Right ventricle myocardium inferior (tissue), 1 donor: ENCODE measurements around the gene KCNK13. TPM values are rescaled to one million over a fixed set of nuclear protein-coding genes. Genes with fewer than 3 reads are reported as not detected.
A peak's percentile ranks its signal among the peaks of the same experiment; 100 is the strongest.
"Not testable (repeated sequence)": the region's sequence is repeated elsewhere in the genome, so short reads cannot be mapped to it uniquely, and the experiment has no call there.

Experiments used
- ATAC-seq: fragments of 200-7000 bp; cut with Tn5 transposase; one replicate; pipeline ENCODE4 v1.9.1; 2020; ENCODE audit warnings: mild to moderate bottlenecking, moderate library complexity
- DNase-seq: peaks from one replicate; pipeline ENCODE4 v3.0.0; 2021; ENCODE audit errors: missing footprints
- intact Hi-C: fragments of 100-400 bp; cut with DNase I; formaldehyde crosslinking; loops from one replicate; pipeline ENCODE4 v1.11.0; 2022
- total RNA-seq: library from RNA; stranded (reverse); fragmentation: NEBNext Ultra II Directional; extraction: Animal tissue kit (Norgen Biotek cat#: 25700); gene quantifications from one replicate; pipeline ENCODE4 v1.2.1, GENCODE V29; 2021
- donor health status: DM: no; HTN: yes; CAD: no; lungs with severe emphysema.

Gene KCNK13
- total RNA-seq, 1 donor from 2014 or later = 6.7 TPM

- ATAC-seq = no peak
- DNase-seq = no peak
- intact Hi-C loops = loop anchor here (5.0 kb wide), 1 partner anchor 115 kb away; the partner anchor contains the start of gene KCNK13
Measured at GRCh38 chr14:90177539-90178189, 115.9 kb downstream of the KCNK13 start.

- peak; percentile 86 for ATAC-seq
- intact Hi-C loops = loop anchor here (5.0 kb wide), 1 partner anchor 117 kb away; the partner anchor contains the start of gene KCNK13
- DNase-seq = no peak
Measured at GRCh38 chr14:90179357-90179756, 117.6 kb downstream of the KCNK13 start.

DNA sequence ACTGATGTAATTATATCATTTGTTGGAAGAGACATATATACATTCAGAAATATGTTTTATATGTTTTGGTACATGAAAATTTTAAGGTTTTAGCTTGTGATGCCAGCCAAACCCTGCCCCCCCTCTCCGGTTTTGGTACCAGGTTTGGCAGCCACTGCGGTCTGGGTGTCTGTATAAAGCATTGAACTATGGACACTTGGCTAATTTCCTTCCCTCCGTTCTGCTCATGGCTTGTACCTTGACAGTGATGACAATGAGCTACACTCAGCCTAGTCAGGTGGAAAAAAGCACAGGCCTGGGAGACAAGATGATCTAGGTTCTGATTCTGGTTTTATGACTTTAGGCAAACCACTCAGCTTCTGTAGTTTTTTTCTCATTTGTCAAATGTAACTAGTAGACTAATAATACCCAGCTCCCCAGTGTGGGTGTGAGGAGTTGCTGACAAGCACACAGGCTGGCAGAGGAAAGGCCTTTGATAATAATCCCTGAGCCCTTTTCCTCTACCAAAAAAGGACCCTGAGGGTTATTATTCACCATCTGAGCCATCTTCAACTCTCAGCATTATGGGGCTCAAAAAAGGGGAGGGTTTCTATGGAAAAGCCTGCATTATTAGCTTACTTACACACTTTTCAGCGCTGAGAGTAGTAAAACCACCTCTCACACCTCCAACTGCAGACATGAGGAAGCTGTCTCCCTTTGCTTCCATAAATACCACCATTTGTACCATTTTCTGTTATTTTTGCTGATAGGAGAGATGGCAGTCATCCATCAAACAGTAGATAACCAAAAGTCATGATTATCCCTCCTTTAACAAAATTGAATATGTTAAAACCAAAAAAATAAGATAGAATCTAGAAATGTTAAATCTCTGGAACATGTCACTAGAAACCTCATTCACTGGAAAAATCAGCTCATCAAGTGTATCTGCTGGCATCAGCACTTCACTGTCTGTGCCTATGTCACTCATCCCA is 118.3 kb downstream of the KCNK13 start:
- ATAC-seq (peak; percentile 60), DNase-seq (no peak)
- intact Hi-C loops = loop anchor here (5.0 kb wide), 1 partner anchor 118 kb away; the partner anchor contains the start of gene KCNK13

GRCh38 chr14:90184094-90184493 is 122.3 kb downstream of the KCNK13 start:
- ATAC-seq (no peak), DNase-seq (no peak)

GRCh38 chr14:90184571-90185266 is 122.9 kb downstream of the KCNK13 start:
- DNase-seq (peak; percentile 57), ATAC-seq (no peak)
- intact Hi-C loops = no loop called here

More at GRCh38 chr14:90184094-90184493, 122.3 kb downstream of the KCNK13 start:
- intact Hi-C loops = no loop called here

DNA sequence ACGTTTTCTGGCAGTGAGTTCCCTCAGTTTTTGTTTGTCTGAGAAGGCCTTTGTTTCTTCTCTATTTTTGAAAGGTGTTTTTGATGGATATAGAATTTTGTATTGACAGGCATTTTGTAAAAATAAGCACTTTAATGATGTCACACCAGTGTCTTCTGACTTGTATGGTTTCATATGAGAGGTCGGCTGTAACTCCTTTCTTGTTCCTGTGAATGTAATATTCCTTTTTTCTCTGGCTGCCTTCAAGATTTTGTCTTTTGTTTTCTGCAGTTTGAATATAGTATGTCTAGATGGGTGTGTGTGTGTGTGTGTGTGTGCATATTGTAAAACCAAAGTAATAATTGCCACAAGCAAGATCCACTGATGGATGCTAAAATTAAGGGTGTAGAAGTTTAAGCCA is 126.8 kb downstream of the KCNK13 start:
- intact Hi-C loops = no loop called here
- no peak for ATAC-seq

GRCh38 chr14:90191154-90191553 is 129.4 kb downstream of the KCNK13 start:
- DNase-seq (no peak), ATAC-seq (no peak)
- intact Hi-C loops = no loop called here

More for the DNA sequence above, 126.8 kb downstream of the KCNK13 start:
- DNase-seq = no peak

- DNase-seq = no peak
- intact Hi-C loops = no loop called here
- no peak for ATAC-seq
Measured at GRCh38 chr14:90191585-90191984, 129.8 kb downstream of the KCNK13 start.

- no peak for DNase-seq
- intact Hi-C loops = no loop called here
- ATAC-seq = no peak
Measured at GRCh38 chr14:90193925-90194324, 132.1 kb downstream of the KCNK13 start.

DNA sequence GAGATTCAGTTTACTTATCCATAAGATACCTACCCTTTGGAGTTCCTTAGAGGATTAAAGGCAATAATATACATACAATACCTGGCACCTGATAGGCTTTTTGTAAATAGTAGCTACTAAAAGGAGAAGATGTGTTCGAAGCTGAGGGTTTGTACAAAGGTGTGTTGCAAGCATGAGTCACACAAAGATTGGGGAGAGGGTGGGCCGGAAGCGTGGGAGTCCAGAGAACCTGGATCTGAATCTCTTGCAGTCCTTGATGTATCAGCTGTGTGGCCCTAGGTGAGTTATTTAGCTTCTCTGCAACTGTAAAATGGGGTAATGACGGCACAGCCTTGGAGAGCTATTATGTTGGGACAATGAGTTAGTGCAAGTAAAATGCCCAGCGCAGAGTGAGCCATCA is 132.9 kb downstream of the KCNK13 start:
- DNase-seq = no peak
- ATAC-seq = no peak
- intact Hi-C loops = no loop called here

- intact Hi-C loops = no loop called here
- no peak for ATAC-seq
- no peak for DNase-seq
Measured at GRCh38 chr14:90198541-90199060, 136.8 kb downstream of the KCNK13 start.

- ATAC-seq, intact Hi-C loops, DNase-seq: not testable (repeated sequence)
Measured at GRCh38 chr14:90200546-90200945, 138.8 kb downstream of the KCNK13 start.

GRCh38 chr14:90201344-90201743 is 139.6 kb downstream of the KCNK13 start:
- intact Hi-C loops = no loop called here

GRCh38 chr14:90204516-90204915 is 142.7 kb downstream of the KCNK13 start:
- intact Hi-C loops = no loop called here
- ATAC-seq = no peak
- DNase-seq = no peak

More at GRCh38 chr14:90201344-90201743, 139.6 kb downstream of the KCNK13 start:
- ATAC-seq (no peak), DNase-seq (no peak)

GRCh38 chr14:90213099-90213748 is 151.4 kb downstream of the KCNK13 start:
- intact Hi-C loops = no loop called here
- no peak for DNase-seq
- peak; percentile 80 for ATAC-seq

- DNase-seq (no peak), ATAC-seq (no peak)
- intact Hi-C loops = no loop called here
Measured at GRCh38 chr14:90228478-90228877, 166.7 kb downstream of the KCNK13 start.

GRCh38 chr14:90229942-90230341 is 168.1 kb downstream of the KCNK13 start:
- ATAC-seq, intact Hi-C loops, DNase-seq: not testable (repeated sequence)
